Measurements from ENCODE around the gene MAN2A2. TPM values are rescaled to one million over a fixed set of nuclear protein-coding genes. Genes with fewer than 3 reads are reported as not detected.

Gene MAN2A2
- total RNA-seq, 1 donor from 2014 or later, result 94.0 TPM

DNA sequence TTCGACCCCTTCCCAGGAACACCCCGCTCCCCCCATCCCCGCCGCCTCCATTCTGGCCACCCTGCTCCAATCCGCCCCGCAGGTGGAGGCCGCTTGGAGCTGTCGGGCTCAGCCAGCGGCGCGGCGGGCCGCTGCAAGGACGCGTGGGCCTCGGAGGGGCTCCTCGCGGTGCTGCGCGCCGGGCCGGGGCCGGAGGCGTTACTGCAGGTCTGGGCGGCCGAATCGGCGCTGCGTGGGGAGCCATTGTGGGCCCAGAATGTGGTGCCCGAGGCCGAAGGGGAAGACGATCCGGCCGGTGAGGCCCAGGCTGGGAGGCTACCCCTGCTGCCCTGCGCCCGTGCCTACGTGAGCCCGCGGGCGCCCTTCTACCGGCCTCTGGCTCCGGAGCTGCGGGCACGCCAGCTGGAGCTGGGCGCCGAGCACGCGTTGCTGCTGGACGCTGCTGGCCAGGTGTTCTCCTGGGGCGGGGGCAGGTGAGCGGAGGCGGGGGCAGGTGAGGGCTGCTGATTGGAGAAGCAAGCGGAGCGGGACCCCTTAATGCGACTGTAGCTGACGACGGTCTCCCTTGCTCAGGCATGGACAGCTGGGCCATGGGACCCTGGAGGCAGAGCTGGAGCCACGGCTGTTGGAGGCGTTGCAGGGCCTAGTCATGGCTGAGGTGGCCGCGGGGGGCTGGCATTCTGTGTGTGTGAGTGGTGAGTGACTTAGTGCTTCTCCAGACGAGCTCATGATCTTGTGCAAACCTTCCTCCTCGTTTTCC is 54.1 kb downstream of the MAN2A2 start:
- Histone ChIP-seq H3K36me3 (peaks cover 28% of the 10 kb centered on the region), H3K4me1 (peaks cover 21% of the 10 kb centered on the region), H3K4me3 (peak overlapping the region; percentile 66), H3K27me3 (no peaks in the 10 kb centered on the region), H3K27ac (no peak overlapping the region), H3K9me3 (no peaks in the 10 kb centered on the region)
- intact Hi-C loops (cut with DNase I), result no loop called here
- peak; percentile 5 for ATAC-seq
- TF ChIP-seq CTCF (IDR thresholded peaks at IDR 0.05), result no peak
- no peak for DNase-seq

- intact Hi-C loops (cut with DNase I), result no loop called here
- TF ChIP-seq CTCF (IDR thresholded peaks at IDR 0.05), result no peak
- Histone ChIP-seq H3K4me1 (peaks cover 21% of the 10 kb centered on the region), H3K36me3 (peaks cover 22% of the 10 kb centered on the region), H3K4me3 (no peak overlapping the region), H3K27ac (no peak overlapping the region), H3K27me3 (no peaks in the 10 kb centered on the region), H3K9me3 (no peaks in the 10 kb centered on the region)
- ATAC-seq, result no peak
- DNase-seq, result no peak
Measured at GRCh38 chr15:90957791-90958190, 54.7 kb downstream of the MAN2A2 start.

- no peak for ATAC-seq
- TF ChIP-seq CTCF (IDR thresholded peaks at IDR 0.05), result no peak
- H3K36me3 ChIP-seq, result peaks cover 22% of the 10 kb centered on the region
- no peak for DNase-seq
- no peaks in the 10 kb centered on the region for H3K9me3 ChIP-seq
- H3K4me3 ChIP-seq, result no peak overlapping the region
- no peak overlapping the region for H3K27ac ChIP-seq
- peaks cover 21% of the 10 kb centered on the region for H3K4me1 ChIP-seq
- intact Hi-C loops (cut with DNase I), result no loop called here
- no peaks in the 10 kb centered on the region for H3K27me3 ChIP-seq
Measured at GRCh38 chr15:90959028-90959595, 56.0 kb downstream of the MAN2A2 start.

GRCh38 chr15:90959894-90960293 is 56.8 kb downstream of the MAN2A2 start:
- Histone ChIP-seq H3K27ac (no peak overlapping the region), H3K9me3 (no peaks in the 10 kb centered on the region), H3K4me1 (peaks cover 17% of the 10 kb centered on the region), H3K27me3 (no peaks in the 10 kb centered on the region), H3K4me3 (no peak overlapping the region), H3K36me3 (peaks cover 22% of the 10 kb centered on the region)
- ATAC-seq (no peak), DNase-seq (no peak)
- intact Hi-C loops (cut with DNase I), result no loop called here
- TF ChIP-seq CTCF (IDR thresholded peaks at IDR 0.05), result no peak

- Histone ChIP-seq H3K4me1 (peaks cover 14% of the 10 kb centered on the region), H3K9me3 (no peaks in the 10 kb centered on the region), H3K27me3 (no peaks in the 10 kb centered on the region), H3K27ac (no peak overlapping the region), H3K4me3 (no peak overlapping the region), H3K36me3 (peaks cover 22% of the 10 kb centered on the region)
- TF ChIP-seq CTCF (IDR thresholded peaks at IDR 0.05), result no peak
- DNase-seq (no peak), ATAC-seq (no peak)
- intact Hi-C loops (cut with DNase I), result no loop called here
Measured at GRCh38 chr15:90960298-90961091, 57.4 kb downstream of the MAN2A2 start.

Measured in upper lobe of right lung (tissue), 1 donor.